Measurements from ENCODE around the gene ZNF474.

DNA sequence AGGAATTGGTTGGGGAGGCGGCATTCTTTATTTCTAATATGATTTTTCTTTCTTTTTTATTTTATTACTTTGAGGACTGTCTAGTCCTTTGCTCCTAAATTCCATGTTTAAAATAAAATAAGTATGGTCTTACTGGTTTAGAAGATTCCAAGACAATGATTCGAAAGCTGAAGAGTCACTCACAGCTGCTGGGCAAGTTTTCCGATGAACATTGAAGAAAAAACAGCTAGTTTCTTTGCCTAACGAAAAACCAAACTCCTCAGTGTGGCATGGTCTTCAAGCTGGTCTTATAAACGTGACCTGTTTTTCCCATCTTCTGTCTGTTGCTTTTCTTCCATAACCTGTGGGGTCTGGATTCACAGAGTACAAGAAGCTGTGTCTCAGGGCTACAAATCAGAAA is 25.1 kb downstream of the ZNF474 start:
- no peak for TF ChIP-seq CTCF (IDR thresholded peaks at IDR 0.05; ENCODE audit: insufficient read depth, low read length)
- TF ChIP-seq POLR2AphosphoS5 (IDR thresholded peaks at IDR 0.05; ENCODE audit: low read depth): no peak
